Upper lobe of right lung (tissue), 1 donor: ENCODE data around the gene HDAC4. TPM values are rescaled to one million over a fixed set of nuclear protein-coding genes. Genes with fewer than 3 reads are reported as not detected.
A peak's percentile ranks its signal among the peaks of the same experiment; 100 is the strongest.

Experiments used
- ATAC-seq: fragments of 200-7000 bp; cut with Tn5 transposase; one replicate; pipeline ENCODE4 v1.9.1; 2020; ENCODE audit warnings: mild to moderate bottlenecking, moderate library complexity
- DNase-seq: peaks from one replicate; pipeline ENCODE4 v3.0.0-alpha.2; 2020
- H3K27ac ChIP-seq: fragments of 200-600 bp; one replicate; pipeline ENCODE4 v1.8.0; 2022
- H3K27me3 ChIP-seq: fragments of 200-600 bp; one replicate; pipeline ENCODE4 v1.8.0; 2022; ENCODE audit warnings: mild to moderate bottlenecking
- H3K36me3 ChIP-seq: fragments of 200-600 bp; one replicate; pipeline ENCODE4 v1.8.0; 2022
- H3K4me1 ChIP-seq: fragments of 200-600 bp; one replicate; pipeline ENCODE4 v1.8.0; 2022
- H3K4me3 ChIP-seq: fragments of 200-600 bp; one replicate; pipeline ENCODE4 v1.8.0; 2022; ENCODE audit warnings: mild to moderate bottlenecking
- H3K9me3 ChIP-seq: fragments of 200-600 bp; one replicate; pipeline ENCODE4 v1.8.0; 2022
- CTCF ChIP-seq: fragments of 200-600 bp; IDR thresholded peaks from one replicate; pipeline ENCODE4 v1.8.0; 2022; ENCODE audit warnings: antibody characterized with exemption
- intact Hi-C: fragments of 100-400 bp; cut with DNase I; formaldehyde crosslinking; loops from one replicate; pipeline ENCODE4 v1.11.0; 2022
- total RNA-seq: library from RNA; stranded (reverse); fragmentation: NEBNext Ultra II Directional; extraction: Animal tissue kit (Norgen Biotek cat#: 25700); gene quantifications from one replicate; pipeline ENCODE4 v1.2.1, GENCODE V29; 2021
- donor health status: DM: no; HTN: yes; CAD: no; lungs with severe emphysema.

Gene HDAC4
- total RNA-seq, 1 donor from 2014 or later, result 44.1 TPM

GRCh38 chr2:239175181-239175580 lies 225.6 kb downstream of the HDAC4 start:
- Histone ChIP-seq H3K27ac (no peak overlapping the region), H3K27me3 (no peaks in the 10 kb centered on the region), H3K9me3 (peaks cover 22% of the 10 kb centered on the region), H3K36me3 (peaks cover 11% of the 10 kb centered on the region), H3K4me1 (no peaks in the 10 kb centered on the region), H3K4me3 (no peak overlapping the region)
- intact Hi-C loops, result no loop called here
- DNase-seq (peak; percentile 39), ATAC-seq (no peak)
- no peak for TF ChIP-seq CTCF

GRCh38 chr2:239173301-239173700 lies 227.5 kb downstream of the HDAC4 start:
- intact Hi-C loops, result no loop called here
- Histone ChIP-seq H3K27me3 (no peaks in the 10 kb centered on the region), H3K27ac (no peak overlapping the region), H3K4me1 (no peaks in the 10 kb centered on the region), H3K9me3 (peaks cover 22% of the 10 kb centered on the region), H3K4me3 (no peak overlapping the region), H3K36me3 (peaks cover 14% of the 10 kb centered on the region)
- TF ChIP-seq CTCF, result no peak
- DNase-seq (no peak), ATAC-seq (no peak)

GRCh38 chr2:239171643-239172042 lies 229.2 kb downstream of the HDAC4 start:
- Histone ChIP-seq H3K27me3 (no peaks in the 10 kb centered on the region), H3K36me3 (peaks cover 20% of the 10 kb centered on the region), H3K9me3 (peaks cover 22% of the 10 kb centered on the region), H3K4me3 (no peak overlapping the region), H3K27ac (no peak overlapping the region), H3K4me1 (no peaks in the 10 kb centered on the region)
- DNase-seq, result no peak
- intact Hi-C loops, result no loop called here
- ATAC-seq, result no peak
- no peak for TF ChIP-seq CTCF

- DNase-seq, result peak; percentile 53
- TF ChIP-seq CTCF, result no peak
Observed at GRCh38 chr2:239169311-239170048, 231.3 kb downstream of the HDAC4 start.

GRCh38 chr2:239168575-239168974 lies 232.2 kb downstream of the HDAC4 start:
- peaks cover 13% of the 10 kb centered on the region for H3K4me1 ChIP-seq
- no peak overlapping the region for H3K4me3 ChIP-seq
- H3K27ac ChIP-seq, result no peak overlapping the region
- ATAC-seq, result no peak
- peak; percentile 36 for DNase-seq
- no peak for TF ChIP-seq CTCF
- H3K36me3 ChIP-seq, result peaks cover 20% of the 10 kb centered on the region
- H3K27me3 ChIP-seq, result no peaks in the 10 kb centered on the region
- intact Hi-C loops, result no loop called here
- peaks cover 14% of the 10 kb centered on the region for H3K9me3 ChIP-seq

More at GRCh38 chr2:239169311-239170048, 231.3 kb downstream of the HDAC4 start:
- peaks cover 5% of the 10 kb centered on the region for H3K4me1 ChIP-seq
- no peak overlapping the region for H3K4me3 ChIP-seq
- intact Hi-C loops, result no loop called here
- ATAC-seq, result no peak
- no peaks in the 10 kb centered on the region for H3K27me3 ChIP-seq
- peaks cover 20% of the 10 kb centered on the region for H3K36me3 ChIP-seq
- no peak overlapping the region for H3K27ac ChIP-seq
- H3K9me3 ChIP-seq, result peaks cover 19% of the 10 kb centered on the region
